Superior temporal gyrus (tissue), 1 donor: ENCODE measurements around the gene PNPLA1.

ENCODE experiments used
- DNase-seq: peaks from one replicate; pipeline ENCODE4 v3.0.0-alpha.2; 2016; ENCODE audit errors: extremely low spot score

PNPLA1 gene

GRCh38 chr6:36285187-36285671 lies 15.4 kb downstream of the PNPLA1 start:
- no peak for DNase-seq

GRCh38 chr6:36285797-36286196 lies 15.9 kb downstream of the PNPLA1 start:
- DNase-seq, result no peak

GRCh38 chr6:36286858-36287257 lies 17.0 kb downstream of the PNPLA1 start:
- DNase-seq, result no peak

GRCh38 chr6:36289281-36289878 lies 19.5 kb downstream of the PNPLA1 start:
- no peak for DNase-seq

GRCh38 chr6:36290668-36291620 lies 21.1 kb downstream of the PNPLA1 start:
- DNase-seq, result no peak

- no peak for DNase-seq
These were observed 22.3 kb downstream of the PNPLA1 start for GRCh38 chr6:36292170-36292569.

GRCh38 chr6:36296240-36296639 lies 26.4 kb downstream of the PNPLA1 start:
- no peak for DNase-seq

- DNase-seq, result no peak
These were observed 27.2 kb downstream of the PNPLA1 start for GRCh38 chr6:36297051-36297450.

- DNase-seq, result peak; percentile 49
These were observed 27.7 kb downstream of the PNPLA1 start for GRCh38 chr6:36297511-36297910.

GRCh38 chr6:36298027-36298426 lies 28.2 kb downstream of the PNPLA1 start:
- no peak for DNase-seq

GRCh38 chr6:36301085-36301658 lies 31.3 kb downstream of the PNPLA1 start:
- DNase-seq, result no peak

GRCh38 chr6:36301781-36302180 lies 31.9 kb downstream of the PNPLA1 start:
- DNase-seq, result no peak

GRCh38 chr6:36302227-36302976 lies 32.5 kb downstream of the PNPLA1 start:
- DNase-seq, result peak; percentile 94

GRCh38 chr6:36305885-36306284 lies 36.0 kb downstream of the PNPLA1 start:
- DNase-seq, result no peak

GRCh38 chr6:36306375-36306774 lies 36.5 kb downstream of the PNPLA1 start:
- no peak for DNase-seq

GRCh38 chr6:36308514-36308913 lies 38.7 kb downstream of the PNPLA1 start:
- DNase-seq, result no peak

GRCh38 chr6:36309203-36309602 lies 39.3 kb downstream of the PNPLA1 start:
- DNase-seq, result no peak

- DNase-seq, result no peak
These were observed 40.0 kb downstream of the PNPLA1 start for GRCh38 chr6:36309900-36310299.

GRCh38 chr6:36312854-36313648 lies 43.2 kb downstream of the PNPLA1 start:
- no peak for DNase-seq

GRCh38 chr6:36313649-36313936 lies 43.7 kb downstream of the PNPLA1 start:
- no peak for DNase-seq
